ENCODE data around the gene TRMO. TPM values are rescaled to one million over a fixed set of nuclear protein-coding genes. Genes with fewer than 3 reads are reported as not detected.

TRMO gene
- total and polyA plus RNA-seq, 2 of the 13 experiments (the other 11 are each of a cell fraction or from before 2014, with no cell fraction given) = 8.7 to 18.6 TPM

DNA sequence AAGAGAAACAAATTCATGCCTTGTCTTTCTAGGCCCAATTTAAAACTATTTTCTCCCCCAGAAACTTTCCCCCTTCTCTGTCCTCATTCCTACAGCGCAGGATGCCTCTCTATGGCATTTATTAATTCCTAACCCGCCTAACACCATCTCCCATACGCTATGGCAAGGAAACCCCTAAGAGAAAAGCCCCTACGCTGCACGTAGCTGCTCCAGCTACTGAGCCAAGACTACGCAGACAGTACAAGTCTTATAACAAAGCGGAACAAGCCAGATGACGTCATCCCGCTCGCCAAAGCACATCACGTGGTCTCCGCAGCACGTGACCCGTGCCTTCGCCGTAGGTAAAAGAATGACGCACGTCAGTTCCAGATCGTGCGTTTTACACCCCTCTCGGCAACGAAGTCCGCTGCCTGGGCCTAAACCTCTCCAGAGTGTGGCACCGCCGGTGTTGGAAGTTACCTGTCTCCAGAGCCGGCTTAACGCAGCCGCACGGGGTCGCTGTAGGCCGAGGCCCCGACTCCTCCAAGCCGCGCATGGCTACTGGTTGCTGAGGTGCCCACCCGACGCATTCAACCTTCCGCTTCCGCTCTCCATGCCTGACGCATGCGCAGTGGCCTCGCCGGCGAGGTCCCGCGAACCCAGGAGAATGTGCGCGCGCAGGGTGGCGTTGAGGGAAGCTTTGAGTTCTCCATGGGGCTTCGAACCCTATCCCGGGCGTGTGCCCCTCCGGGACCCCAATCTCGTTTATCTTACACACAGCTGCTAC is at the start of gene TRMO (continued):
- TF ChIP-seq, protein P1, sequence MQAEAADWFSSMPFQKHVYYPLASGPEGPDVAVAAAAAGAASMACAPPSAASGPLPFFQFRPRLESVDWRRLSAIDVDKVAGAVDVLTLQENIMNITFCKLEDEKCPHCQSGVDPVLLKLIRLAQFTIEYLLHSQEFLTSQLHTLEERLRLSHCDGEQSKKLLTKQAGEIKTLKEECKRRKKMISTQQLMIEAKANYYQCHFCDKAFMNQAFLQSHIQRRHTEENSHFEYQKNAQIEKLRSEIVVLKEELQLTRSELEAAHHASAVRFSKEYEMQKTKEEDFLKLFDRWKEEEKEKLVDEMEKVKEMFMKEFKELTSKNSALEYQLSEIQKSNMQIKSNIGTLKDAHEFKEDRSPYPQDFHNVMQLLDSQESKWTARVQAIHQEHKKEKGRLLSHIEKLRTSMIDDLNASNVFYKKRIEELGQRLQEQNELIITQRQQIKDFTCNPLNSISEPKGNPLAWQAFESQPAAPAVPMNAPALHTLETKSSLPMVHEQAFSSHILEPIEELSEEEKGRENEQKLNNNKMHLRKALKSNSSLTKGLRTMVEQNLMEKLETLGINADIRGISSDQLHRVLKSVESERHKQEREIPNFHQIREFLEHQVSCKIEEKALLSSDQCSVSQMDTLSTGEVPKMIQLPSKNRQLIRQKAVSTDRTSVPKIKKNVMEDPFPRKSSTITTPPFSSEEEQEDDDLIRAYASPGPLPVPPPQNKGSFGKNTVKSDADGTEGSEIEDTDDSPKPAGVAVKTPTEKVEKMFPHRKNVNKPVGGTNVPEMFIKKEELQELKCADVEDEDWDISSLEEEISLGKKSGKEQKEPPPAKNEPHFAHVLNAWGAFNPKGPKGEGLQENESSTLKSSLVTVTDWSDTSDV (CRISPR knock-in tag; IDR thresholded peaks at IDR 0.05) = peak; percentile 90; the same call in 1 of the 2 replicates
- TF ChIP-seq ZBTB3 (CRISPR knock-in tag; IDR thresholded peaks at IDR 0.05; ENCODE audit: borderline replicate concordance, low read depth) = peak; percentile 78
- no peak; the same call in 1 of the 2 replicates for TF ChIP-seq HNF4G (IDR thresholded peaks at IDR 0.05; ENCODE audit: borderline replicate concordance, low read depth, low read length)
- peak; percentile 45; the same call in 1 of the 2 replicates for TF ChIP-seq HNF4G (CRISPR knock-in tag; IDR thresholded peaks at IDR 0.05; ENCODE audit: borderline replicate concordance, low read depth)
- TF ChIP-seq, protein P2, sequence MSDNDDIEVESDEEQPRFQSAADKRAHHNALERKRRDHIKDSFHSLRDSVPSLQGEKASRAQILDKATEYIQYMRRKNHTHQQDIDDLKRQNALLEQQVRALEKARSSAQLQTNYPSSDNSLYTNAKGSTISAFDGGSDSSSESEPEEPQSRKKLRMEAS (IDR thresholded peaks at IDR 0.05) = peak; percentile 98
- TF ChIP-seq, protein P3, sequence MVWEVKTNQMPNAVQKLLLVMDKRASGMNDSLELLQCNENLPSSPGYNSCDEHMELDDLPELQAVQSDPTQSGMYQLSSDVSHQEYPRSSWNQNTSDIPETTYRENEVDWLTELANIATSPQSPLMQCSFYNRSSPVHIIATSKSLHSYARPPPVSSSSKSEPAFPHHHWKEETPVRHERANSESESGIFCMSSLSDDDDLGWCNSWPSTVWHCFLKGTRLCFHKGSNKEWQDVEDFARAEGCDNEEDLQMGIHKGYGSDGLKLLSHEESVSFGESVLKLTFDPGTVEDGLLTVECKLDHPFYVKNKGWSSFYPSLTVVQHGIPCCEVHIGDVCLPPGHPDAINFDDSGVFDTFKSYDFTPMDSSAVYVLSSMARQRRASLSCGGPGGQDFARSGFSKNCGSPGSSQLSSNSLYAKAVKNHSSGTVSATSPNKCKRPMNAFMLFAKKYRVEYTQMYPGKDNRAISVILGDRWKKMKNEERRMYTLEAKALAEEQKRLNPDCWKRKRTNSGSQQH (CRISPR knock-in tag; IDR thresholded peaks at IDR 0.05; ENCODE audit: low read depth) = peak; percentile 92; the same call in 1 of the 2 replicates
- TF ChIP-seq SRSF4 (IDR thresholded peaks at IDR 0.05; ENCODE audit: low read depth, low read length, poor library complexity, severe bottlenecking) = no peak
- peak; percentile 93; the same call in 1 of the 2 replicates for TF ChIP-seq CBX5 (CRISPR knock-in tag; IDR thresholded peaks at IDR 0.05; ENCODE audit: borderline replicate concordance)
- TF ChIP-seq ZNF317 (CRISPR knock-in tag; IDR thresholded peaks at IDR 0.05) = peak; percentile 72; the same call in 1 of the 2 replicates
- peak; percentile 67; the same call in 1 of the 2 replicates for TF ChIP-seq ZNF773 (CRISPR knock-in tag; IDR thresholded peaks at IDR 0.05; ENCODE audit: borderline replicate concordance)
- peak; percentile 85; the same call in 1 of the 2 replicates for TF ChIP-seq ZNF709 (CRISPR knock-in tag; IDR thresholded peaks at IDR 0.05)
- TF ChIP-seq ZNF260 (CRISPR knock-in tag; IDR thresholded peaks at IDR 0.05; ENCODE audit: borderline replicate concordance, low read depth) = no peak
- peak; percentile 93 for TF ChIP-seq TBP (CRISPR knock-in tag; IDR thresholded peaks at IDR 0.05)
- TF ChIP-seq GATA4 (IDR thresholded peaks at IDR 0.05; ENCODE audit: borderline replicate concordance, low read depth) = 0 out of 2 replicates have a peak, but pooled peaks have one; percentile 71
- peak; percentile 99 for TF ChIP-seq ZBTB21 (CRISPR knock-in tag; IDR thresholded peaks at IDR 0.05)
- TF ChIP-seq, protein P4, sequence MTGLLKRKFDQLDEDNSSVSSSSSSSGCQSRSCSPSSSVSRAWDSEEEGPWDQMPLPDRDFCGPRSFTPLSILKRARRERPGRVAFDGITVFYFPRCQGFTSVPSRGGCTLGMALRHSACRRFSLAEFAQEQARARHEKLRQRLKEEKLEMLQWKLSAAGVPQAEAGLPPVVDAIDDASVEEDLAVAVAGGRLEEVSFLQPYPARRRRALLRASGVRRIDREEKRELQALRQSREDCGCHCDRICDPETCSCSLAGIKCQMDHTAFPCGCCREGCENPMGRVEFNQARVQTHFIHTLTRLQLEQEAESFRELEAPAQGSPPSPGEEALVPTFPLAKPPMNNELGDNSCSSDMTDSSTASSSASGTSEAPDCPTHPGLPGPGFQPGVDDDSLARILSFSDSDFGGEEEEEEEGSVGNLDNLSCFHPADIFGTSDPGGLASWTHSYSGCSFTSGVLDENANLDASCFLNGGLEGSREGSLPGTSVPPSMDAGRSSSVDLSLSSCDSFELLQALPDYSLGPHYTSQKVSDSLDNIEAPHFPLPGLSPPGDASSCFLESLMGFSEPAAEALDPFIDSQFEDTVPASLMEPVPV (CRISPR knock-in tag; IDR thresholded peaks at IDR 0.05) = peak; percentile 40; the same call in 1 of the 2 replicates
- TF ChIP-seq ATF7-NPFF (CRISPR knock-in tag; IDR thresholded peaks at IDR 0.05; ENCODE audit: low read depth) = peak; percentile 91
- TF ChIP-seq SNRNP70 (IDR thresholded peaks at IDR 0.05; ENCODE audit: low read depth, low read length) = no peak
- TF ChIP-seq YY1 (IDR thresholded peaks at IDR 0.05; ENCODE audit: insufficient read depth, insufficient replicate concordance, low read depth, low read length) = peak; percentile 75
- 0 out of 2 replicates have a peak, but pooled peaks have one; percentile 53 for TF ChIP-seq ZNF772 (CRISPR knock-in tag; IDR thresholded peaks at IDR 0.05)
- TF ChIP-seq ZNF564 (CRISPR knock-in tag; IDR thresholded peaks at IDR 0.05) = peak; percentile 32; the same call in 1 of the 2 replicates
- TF ChIP-seq ZNF879 (CRISPR knock-in tag; IDR thresholded peaks at IDR 0.05) = peak; percentile 68; the same call in 1 of the 2 replicates
- TF ChIP-seq TP53 (CRISPR knock-in tag; conservative IDR thresholded peaks at IDR 0.05) = peak; percentile 80
